Measurements from ENCODE around the gene RGS21.

DNA sequence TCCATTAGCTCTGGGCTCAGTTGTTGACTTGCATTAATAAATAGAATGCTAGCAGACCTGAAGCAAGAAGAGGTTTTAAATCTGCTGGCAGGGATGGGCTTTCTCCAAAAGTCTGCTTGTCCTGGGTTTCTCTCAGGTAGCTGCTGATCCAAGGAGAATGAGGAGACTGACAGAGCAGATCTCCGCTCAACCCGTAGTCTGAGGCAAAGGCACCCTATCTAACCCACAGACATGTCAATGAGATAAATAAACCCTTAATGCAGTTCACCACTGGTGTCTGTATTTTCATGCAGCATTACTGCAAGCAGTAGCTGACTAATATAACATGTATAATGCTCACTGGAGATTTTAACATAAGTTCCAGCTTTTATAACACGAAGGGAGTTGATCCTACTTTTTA lies 44.1 kb upstream of the RGS21 start:
- TF ChIP-seq, protein P1, sequence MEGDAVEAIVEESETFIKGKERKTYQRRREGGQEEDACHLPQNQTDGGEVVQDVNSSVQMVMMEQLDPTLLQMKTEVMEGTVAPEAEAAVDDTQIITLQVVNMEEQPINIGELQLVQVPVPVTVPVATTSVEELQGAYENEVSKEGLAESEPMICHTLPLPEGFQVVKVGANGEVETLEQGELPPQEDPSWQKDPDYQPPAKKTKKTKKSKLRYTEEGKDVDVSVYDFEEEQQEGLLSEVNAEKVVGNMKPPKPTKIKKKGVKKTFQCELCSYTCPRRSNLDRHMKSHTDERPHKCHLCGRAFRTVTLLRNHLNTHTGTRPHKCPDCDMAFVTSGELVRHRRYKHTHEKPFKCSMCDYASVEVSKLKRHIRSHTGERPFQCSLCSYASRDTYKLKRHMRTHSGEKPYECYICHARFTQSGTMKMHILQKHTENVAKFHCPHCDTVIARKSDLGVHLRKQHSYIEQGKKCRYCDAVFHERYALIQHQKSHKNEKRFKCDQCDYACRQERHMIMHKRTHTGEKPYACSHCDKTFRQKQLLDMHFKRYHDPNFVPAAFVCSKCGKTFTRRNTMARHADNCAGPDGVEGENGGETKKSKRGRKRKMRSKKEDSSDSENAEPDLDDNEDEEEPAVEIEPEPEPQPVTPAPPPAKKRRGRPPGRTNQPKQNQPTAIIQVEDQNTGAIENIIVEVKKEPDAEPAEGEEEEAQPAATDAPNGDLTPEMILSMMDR (IDR thresholded peaks at IDR 0.05) = no peak
- no peak for TF ChIP-seq POLR2A (IDR thresholded peaks at IDR 0.05)
